Body of pancreas (tissue), 4 donors: ENCODE data around the gene LTBP1.

Experiments used
- POLR2A ChIP-seq, 3 donors: fragments of 450-650 bp; IDR thresholded peaks; one replicate each; pipeline ENCODE4 v1.6.1; 2016; ENCODE audit warnings: antibody characterized with exemption in 3 of 3, mild to moderate bottlenecking in 2 of 3
- TF ChIP-seq, protein P1 (sequence below), 7 experiments: fragments of 450-650 bp in 4 of 7; fragments of 200-600 bp in 3 of 7; sonication (generic) in 3 of 7; IDR thresholded peaks; one replicate each; pipeline ENCODE4 v1.5.1; 2016 to 2019; ENCODE audit warnings: antibody characterized with exemption in 7 of 7

DNA sequence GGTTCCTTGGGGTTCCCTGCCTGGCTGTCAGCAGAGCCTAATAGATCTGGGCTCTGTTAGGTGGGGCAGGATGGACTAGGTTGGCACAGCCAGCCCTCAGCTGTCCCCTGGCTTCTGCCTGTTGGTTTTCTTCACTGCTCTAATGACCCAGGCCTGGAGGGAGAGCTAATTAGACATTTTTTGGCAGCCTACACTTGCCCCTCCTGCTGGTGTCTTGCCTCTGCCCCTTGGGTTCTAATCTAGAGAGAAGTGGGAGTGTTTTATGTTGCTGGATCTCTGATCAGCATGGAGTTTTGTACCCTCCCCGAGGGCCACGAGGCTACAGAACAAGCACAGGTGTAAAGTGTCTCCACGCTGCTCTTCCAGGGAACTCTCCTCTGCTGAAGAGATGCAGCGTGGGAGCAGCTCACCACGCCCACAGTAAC, 330.3 kb downstream of the LTBP1 start:
- TF ChIP-seq, protein P1, sequence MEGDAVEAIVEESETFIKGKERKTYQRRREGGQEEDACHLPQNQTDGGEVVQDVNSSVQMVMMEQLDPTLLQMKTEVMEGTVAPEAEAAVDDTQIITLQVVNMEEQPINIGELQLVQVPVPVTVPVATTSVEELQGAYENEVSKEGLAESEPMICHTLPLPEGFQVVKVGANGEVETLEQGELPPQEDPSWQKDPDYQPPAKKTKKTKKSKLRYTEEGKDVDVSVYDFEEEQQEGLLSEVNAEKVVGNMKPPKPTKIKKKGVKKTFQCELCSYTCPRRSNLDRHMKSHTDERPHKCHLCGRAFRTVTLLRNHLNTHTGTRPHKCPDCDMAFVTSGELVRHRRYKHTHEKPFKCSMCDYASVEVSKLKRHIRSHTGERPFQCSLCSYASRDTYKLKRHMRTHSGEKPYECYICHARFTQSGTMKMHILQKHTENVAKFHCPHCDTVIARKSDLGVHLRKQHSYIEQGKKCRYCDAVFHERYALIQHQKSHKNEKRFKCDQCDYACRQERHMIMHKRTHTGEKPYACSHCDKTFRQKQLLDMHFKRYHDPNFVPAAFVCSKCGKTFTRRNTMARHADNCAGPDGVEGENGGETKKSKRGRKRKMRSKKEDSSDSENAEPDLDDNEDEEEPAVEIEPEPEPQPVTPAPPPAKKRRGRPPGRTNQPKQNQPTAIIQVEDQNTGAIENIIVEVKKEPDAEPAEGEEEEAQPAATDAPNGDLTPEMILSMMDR (IDR thresholded peaks at IDR 0.05) = no peak
- no peak for TF ChIP-seq POLR2A (IDR thresholded peaks at IDR 0.05)
